Heart left ventricle (tissue), 13 donors: Measurements from ENCODE around the gene RNF213.

ENCODE experiments used
- CTCF ChIP-seq, 12 donors: fragments of 200-600 bp; sonication (generic) in 4 of 12; IDR thresholded peaks; one replicate each; pipeline versions ENCODE4 v1.5.0 to v1.8.0; 2018 to 2022; ENCODE audit warnings: antibody characterized with exemption in 12 of 12, mild to moderate bottlenecking in 5 of 12
- POLR2A ChIP-seq, 2 donors: fragments of 450-650 bp; IDR thresholded peaks; one replicate each; pipeline ENCODE4 v1.6.1; 2017; ENCODE audit warnings: antibody characterized with exemption in 2 of 2, mild to moderate bottlenecking in 2 of 2, moderate library complexity in 2 of 2
- donor health status: ischemic (EF 13 %, LVEDD 7.1; RV severe dilation, severe dysfunction).
- donor health status: DM: no; HTN: yes; CAD: no.
- donor health status: DM: no; HTN: no; CAD: no.
- donor health status: ischemic (EF 25% LVEDD 6.9; RV normal size, moderate dysfunction).
- donor health status: ischemic (EF 25% LVEDD 5.7; RV mildly dilated, moderate dysfunction).
- donor health status: ischemic (EF 35%, LVEDD 5.7; RV mildly dilated, moderate dysfunction).
- donor health status: nonischemic (EF 11% LVEDD 7.7; RV severe dilation, severe dysfunction).
- donor health status: DM: yes; HTN: yes; CAD: no.
- donor health status: PGD.
- donor health status: ischemic (EF 29% LVEDD 5.4; RV normal size, mild dysfunction).
- donor health status: nonischemic (EF 23%, LVEDD 6.1; RV moderate dilation, normal function).

- TF ChIP-seq CTCF (IDR thresholded peaks at IDR 0.05) (no peak), POLR2A (IDR thresholded peaks at IDR 0.05) (no peak)
These were observed 118.7 kb downstream of the RNF213 start for GRCh38 chr17:80379348-80379747.
